ENCODE data around the gene RBP3. TPM values are rescaled to one million over a fixed set of nuclear protein-coding genes. Genes with fewer than 3 reads are reported as not detected.

The RBP3 gene
- total RNA-seq, 1 experiment from 2014 or later, result not detected

DNA sequence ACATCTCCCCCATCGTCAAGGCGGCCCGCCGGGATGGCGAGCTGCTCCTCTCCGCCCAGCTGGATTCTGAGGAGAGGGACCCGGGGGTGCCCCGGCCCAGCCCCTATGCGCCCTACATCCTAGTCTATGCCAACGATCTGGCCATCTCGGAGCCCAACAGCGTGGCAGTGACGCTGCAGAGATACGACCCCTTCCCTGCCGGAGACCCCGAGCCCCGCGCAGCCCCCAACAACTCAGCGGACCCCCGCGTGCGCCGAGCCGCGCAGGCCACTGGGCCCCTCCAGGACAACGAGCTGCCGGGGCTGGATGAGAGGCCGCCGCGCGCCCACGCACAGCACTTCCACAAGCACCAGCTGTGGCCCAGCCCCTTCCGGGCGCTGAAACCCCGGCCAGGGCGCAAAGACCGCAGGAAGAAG, 38.1 kb upstream of the RBP3 start:
- H3K9ac ChIP-seq (ENCODE audit: extremely low read depth, insufficient read length, low read length), result no peak overlapping the region
- H3K18ac ChIP-seq (ENCODE audit: insufficient read length, low read depth, low read length), result no peak overlapping the region
- TF ChIP-seq CTCF (conservative IDR thresholded peaks at IDR 0.05), result no peak
- H3K23me2 ChIP-seq (ENCODE audit: insufficient read length, low read depth, low read length, poor library complexity, severe bottlenecking), result no peaks in the 10 kb centered on the region
- no peaks in the 10 kb centered on the region; the same call in 1 of the 2 replicates for H3K4me1 ChIP-seq (ENCODE audit: insufficient read depth, low read length)
- H3T11ph ChIP-seq (ENCODE audit: low read length), result no peak overlapping the region
- H3K23ac ChIP-seq (ENCODE audit: insufficient read length, low read depth, low read length), result no peak overlapping the region
- H2BK15ac ChIP-seq (ENCODE audit: low read depth, low read length), result no peak overlapping the region; the same call in 1 of the 2 replicates
- no peaks in the 10 kb centered on the region for H3K9me3 ChIP-seq (ENCODE audit: control insufficient read depth, low read depth, low read length)
- no peak overlapping the region for H3K14ac ChIP-seq (ENCODE audit: insufficient read depth, low read length)
- H4K5ac ChIP-seq (ENCODE audit: insufficient read length, low read depth, low read length), result no peak overlapping the region
- no peaks in the 10 kb centered on the region for H3K79me1 ChIP-seq (ENCODE audit: insufficient read depth, low read depth, low read length, poor library complexity, severe bottlenecking)
- H2BK20ac ChIP-seq (ENCODE audit: low read depth, low read length, poor library complexity, severe bottlenecking), result no peak overlapping the region
- H3K4me2 ChIP-seq (ENCODE audit: insufficient read depth, insufficient read length, low read length), result no peak overlapping the region
- H2AK5ac ChIP-seq (ENCODE audit: insufficient read length, low read length), result no peak overlapping the region
- H3K27ac ChIP-seq (ENCODE audit: insufficient read length, low read depth, low read length), result no peak overlapping the region
- Mint-ChIP-seq H3K36me3 (ENCODE audit: insufficient read depth in 1 of 3, low read depth in 3 of 3) (no peaks in the 10 kb centered on the region), H3K27ac (no peak overlapping the region), H3K4me3 (no peak overlapping the region), H3K27me3 (ENCODE audit: low read depth) (peaks cover 12% of the 10 kb centered on the region), H3K9me3 (no peaks in the 10 kb centered on the region), H3K4me1 (peaks cover 14 to 18% of the 10 kb centered on the region in 2 experiments)
- no peak overlapping the region for H2BK120ac ChIP-seq (ENCODE audit: low read depth, low read length, poor library complexity, severe bottlenecking)
- no peak overlapping the region for H2BK12ac ChIP-seq (ENCODE audit: insufficient read length, low read depth, low read length)
- H4K8ac ChIP-seq (replicated peaks; ENCODE audit: insufficient read length, low read depth, low read length), result no peak overlapping the region
- no peak overlapping the region for H3K56ac ChIP-seq (ENCODE audit: insufficient read length, low read depth, low read length)
- H3K79me2 ChIP-seq (ENCODE audit: insufficient read depth, low read length), result no peaks in the 10 kb centered on the region
- no peak overlapping the region for H3K4ac ChIP-seq (ENCODE audit: low read depth, low read length)
- H2AFZ ChIP-seq (ENCODE audit: low read length), result no peak overlapping the region
- no peak overlapping the region for H2BK5ac ChIP-seq (ENCODE audit: insufficient read length, low read length)
- WGBS (ENCODE audit: extremely low coverage, insufficient read length, low lambda C conversion rate), result no CpG with 5 or more reads among the region's 37 CpGs
- peaks cover 5% of the 10 kb centered on the region for H4K20me1 ChIP-seq (ENCODE audit: control insufficient read depth, insufficient read depth, insufficient read length)
- DNase-seq, result no peak
- no peaks in the 10 kb centered on the region for H3K27me3 ChIP-seq (ENCODE audit: insufficient read depth, low read length)
- H4K91ac ChIP-seq (ENCODE audit: insufficient read length, low read depth, low read length), result no peak overlapping the region
